OCI-LY3 (cell line): ENCODE data around the gene KLHL5.

Source experiments
- EZH2phosphoT487 ChIP-seq: fragments of 200-600 bp; shearing (Covaris generic); IDR thresholded peaks from 2 replicates; pipeline ENCODE4 v1.6.1; 2018; ENCODE audit warnings: antibody characterized with exemption, mixed run types, low read depth
- TF ChIP-seq, protein P1 (sequence below): fragments of 200-600, 300-600 bp; sonication (generic); IDR thresholded peaks from 2 replicates; pipeline ENCODE4 v1.5.1; 2014; ENCODE audit warnings: antibody characterized with exemption, low read length, low read depth

DNA sequence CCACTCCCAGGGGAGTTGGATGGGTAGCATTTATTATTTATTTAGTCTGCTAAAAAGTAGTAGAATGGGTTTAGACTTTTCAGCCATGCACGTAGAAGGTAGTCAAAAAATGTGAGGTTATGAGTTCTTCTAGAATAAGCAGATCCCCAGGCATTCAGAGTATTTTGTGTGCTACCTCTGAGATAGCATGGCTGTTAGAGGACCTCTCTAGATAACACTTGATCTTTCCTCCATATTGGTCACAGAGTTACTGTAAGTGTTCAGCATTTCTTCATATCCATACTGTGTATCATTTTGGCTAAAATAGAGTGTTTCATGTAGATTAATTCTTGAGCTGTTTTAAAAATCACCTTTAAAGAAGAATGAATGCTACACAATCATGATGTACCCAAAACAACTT, 58.4 kb downstream of the KLHL5 start:
- TF ChIP-seq, protein P1, sequence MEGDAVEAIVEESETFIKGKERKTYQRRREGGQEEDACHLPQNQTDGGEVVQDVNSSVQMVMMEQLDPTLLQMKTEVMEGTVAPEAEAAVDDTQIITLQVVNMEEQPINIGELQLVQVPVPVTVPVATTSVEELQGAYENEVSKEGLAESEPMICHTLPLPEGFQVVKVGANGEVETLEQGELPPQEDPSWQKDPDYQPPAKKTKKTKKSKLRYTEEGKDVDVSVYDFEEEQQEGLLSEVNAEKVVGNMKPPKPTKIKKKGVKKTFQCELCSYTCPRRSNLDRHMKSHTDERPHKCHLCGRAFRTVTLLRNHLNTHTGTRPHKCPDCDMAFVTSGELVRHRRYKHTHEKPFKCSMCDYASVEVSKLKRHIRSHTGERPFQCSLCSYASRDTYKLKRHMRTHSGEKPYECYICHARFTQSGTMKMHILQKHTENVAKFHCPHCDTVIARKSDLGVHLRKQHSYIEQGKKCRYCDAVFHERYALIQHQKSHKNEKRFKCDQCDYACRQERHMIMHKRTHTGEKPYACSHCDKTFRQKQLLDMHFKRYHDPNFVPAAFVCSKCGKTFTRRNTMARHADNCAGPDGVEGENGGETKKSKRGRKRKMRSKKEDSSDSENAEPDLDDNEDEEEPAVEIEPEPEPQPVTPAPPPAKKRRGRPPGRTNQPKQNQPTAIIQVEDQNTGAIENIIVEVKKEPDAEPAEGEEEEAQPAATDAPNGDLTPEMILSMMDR = no peak
- TF ChIP-seq EZH2phosphoT487 = no peak
